Parathyroid adenoma (tissue), 2 donors: ENCODE data around the gene EPS8L1.

ENCODE experiments used
- H2AFZ ChIP-seq: fragments of 300-600 bp; sonication (generic); one replicate; pipeline ENCODE4 v1.7.0; 2017; ENCODE audit warnings: antibody characterized with exemption, mild to moderate bottlenecking
- H3K27ac ChIP-seq: fragments of 300-600 bp; sonication (generic); one replicate; pipeline ENCODE4 v1.7.0; 2017
- H3K27me3 ChIP-seq: fragments of 300-600 bp; sonication (generic); one replicate; pipeline ENCODE4 v1.7.0; 2017; ENCODE audit warnings: low read length; ENCODE audit not compliant: control insufficient read depth, insufficient read depth
- H3K36me3 ChIP-seq: fragments of 300-600 bp; sonication (generic); one replicate; pipeline ENCODE4 v1.7.0; 2017; ENCODE audit warnings: low read length; ENCODE audit not compliant: control insufficient read depth, insufficient read depth
- H3K4me1 ChIP-seq: fragments of 300-600 bp; sonication (generic); one replicate; pipeline ENCODE4 v1.7.0; 2017; ENCODE audit warnings: control low read depth
- H3K4me2 ChIP-seq: fragments of 300-600 bp; sonication (generic); one replicate; pipeline ENCODE4 v1.7.0; 2017; ENCODE audit warnings: low read length
- H3K4me3 ChIP-seq: fragments of 300-600 bp; sonication (generic); one replicate; pipeline ENCODE4 v1.7.0; 2017; ENCODE audit warnings: low read depth, low read length
- H3K79me2 ChIP-seq: fragments of 300-600 bp; sonication (generic); one replicate; pipeline ENCODE4 v1.7.0; 2017; ENCODE audit warnings: control low read depth
- H3K9ac ChIP-seq: fragments of 300-600 bp; sonication (generic); one replicate; pipeline ENCODE4 v1.7.0; 2017; ENCODE audit warnings: mild to moderate bottlenecking
- H3K9me3 ChIP-seq: fragments of 300-600 bp; sonication (generic); one replicate; pipeline ENCODE4 v1.7.0; 2017; ENCODE audit warnings: low read length; ENCODE audit not compliant: control insufficient read depth
- TF ChIP-seq, protein P1 (sequence below): fragments of 300-600 bp; sonication (generic); IDR thresholded peaks from one replicate; pipeline ENCODE4 v1.7.0; 2017; ENCODE audit warnings: antibody characterized with exemption, mild to moderate bottlenecking
- donor health status: primary hyperparathyroidism.

The EPS8L1 gene

GRCh38 chr19:55094456-55095259 is 19.0 kb downstream of the EPS8L1 start:
- no peaks in the 10 kb centered on the region for H3K27me3 ChIP-seq

GRCh38 chr19:55095260-55096060 is 19.8 kb downstream of the EPS8L1 start:
- H3K27ac ChIP-seq = no peak overlapping the region
- H3K9me3 ChIP-seq = no peaks in the 10 kb centered on the region
- H3K9ac ChIP-seq = no peak overlapping the region
- no peaks in the 10 kb centered on the region for H3K27me3 ChIP-seq
- TF ChIP-seq, protein P1, sequence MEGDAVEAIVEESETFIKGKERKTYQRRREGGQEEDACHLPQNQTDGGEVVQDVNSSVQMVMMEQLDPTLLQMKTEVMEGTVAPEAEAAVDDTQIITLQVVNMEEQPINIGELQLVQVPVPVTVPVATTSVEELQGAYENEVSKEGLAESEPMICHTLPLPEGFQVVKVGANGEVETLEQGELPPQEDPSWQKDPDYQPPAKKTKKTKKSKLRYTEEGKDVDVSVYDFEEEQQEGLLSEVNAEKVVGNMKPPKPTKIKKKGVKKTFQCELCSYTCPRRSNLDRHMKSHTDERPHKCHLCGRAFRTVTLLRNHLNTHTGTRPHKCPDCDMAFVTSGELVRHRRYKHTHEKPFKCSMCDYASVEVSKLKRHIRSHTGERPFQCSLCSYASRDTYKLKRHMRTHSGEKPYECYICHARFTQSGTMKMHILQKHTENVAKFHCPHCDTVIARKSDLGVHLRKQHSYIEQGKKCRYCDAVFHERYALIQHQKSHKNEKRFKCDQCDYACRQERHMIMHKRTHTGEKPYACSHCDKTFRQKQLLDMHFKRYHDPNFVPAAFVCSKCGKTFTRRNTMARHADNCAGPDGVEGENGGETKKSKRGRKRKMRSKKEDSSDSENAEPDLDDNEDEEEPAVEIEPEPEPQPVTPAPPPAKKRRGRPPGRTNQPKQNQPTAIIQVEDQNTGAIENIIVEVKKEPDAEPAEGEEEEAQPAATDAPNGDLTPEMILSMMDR = no peak
- H3K36me3 ChIP-seq = no peaks in the 10 kb centered on the region
- no peak overlapping the region for H3K4me3 ChIP-seq
- peaks cover 12% of the 10 kb centered on the region for H3K79me2 ChIP-seq
- H3K4me2 ChIP-seq = no peak overlapping the region
- no peak overlapping the region for H2AFZ ChIP-seq
- no peaks in the 10 kb centered on the region for H3K4me1 ChIP-seq

More at GRCh38 chr19:55094456-55095259, 19.0 kb downstream of the EPS8L1 start:
- no peak overlapping the region for H3K27ac ChIP-seq
- no peak overlapping the region for H3K4me2 ChIP-seq
- no peaks in the 10 kb centered on the region for H3K36me3 ChIP-seq
- H3K4me1 ChIP-seq = no peaks in the 10 kb centered on the region
- no peak overlapping the region for H3K9ac ChIP-seq
- no peak overlapping the region for H2AFZ ChIP-seq
- TF ChIP-seq, protein P1 = no peak
- peaks cover 6% of the 10 kb centered on the region for H3K79me2 ChIP-seq
- H3K4me3 ChIP-seq = no peak overlapping the region
- no peaks in the 10 kb centered on the region for H3K9me3 ChIP-seq

DNA sequence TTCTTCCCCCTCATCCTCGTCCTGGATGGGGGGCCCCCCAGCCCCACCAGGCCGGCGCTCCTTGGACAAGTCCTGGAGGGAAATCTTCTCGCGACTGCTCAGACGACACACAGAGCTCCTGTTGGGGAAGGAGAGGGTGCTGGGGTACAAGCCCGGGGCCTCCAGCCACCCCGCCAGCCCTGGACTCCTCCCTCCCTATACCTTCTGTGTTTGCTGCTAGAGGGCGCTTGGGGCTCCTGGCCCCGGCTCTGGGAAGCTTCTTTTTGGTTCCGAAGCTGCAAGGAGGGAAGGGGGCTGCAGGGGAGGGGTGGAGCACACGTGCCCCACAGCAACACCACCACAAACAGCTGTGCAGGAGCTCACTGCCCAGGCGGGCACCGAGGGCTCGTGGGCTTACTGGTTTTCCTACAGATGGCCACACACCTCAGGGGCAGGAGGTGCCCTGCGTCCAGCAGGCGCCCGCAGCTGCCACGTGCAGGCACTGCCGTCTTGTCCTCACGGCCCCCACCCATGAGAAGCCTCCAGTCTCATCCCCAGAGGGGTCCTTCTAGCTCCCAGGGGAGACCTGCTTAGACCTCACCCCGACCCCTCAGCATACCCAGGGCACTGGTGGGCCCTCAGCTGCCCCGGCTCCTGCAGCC is 20.5 kb downstream of the EPS8L1 start:
- H2AFZ ChIP-seq = no peak overlapping the region
- peaks cover 16% of the 10 kb centered on the region for H3K79me2 ChIP-seq
- no peaks in the 10 kb centered on the region for H3K27me3 ChIP-seq
- TF ChIP-seq, protein P1 = no peak
- no peak overlapping the region for H3K4me3 ChIP-seq
- H3K4me1 ChIP-seq = no peaks in the 10 kb centered on the region
- no peak overlapping the region for H3K9ac ChIP-seq
- H3K36me3 ChIP-seq = no peaks in the 10 kb centered on the region
- H3K4me2 ChIP-seq = no peak overlapping the region
- H3K9me3 ChIP-seq = no peaks in the 10 kb centered on the region
- H3K27ac ChIP-seq = no peak overlapping the region

DNA sequence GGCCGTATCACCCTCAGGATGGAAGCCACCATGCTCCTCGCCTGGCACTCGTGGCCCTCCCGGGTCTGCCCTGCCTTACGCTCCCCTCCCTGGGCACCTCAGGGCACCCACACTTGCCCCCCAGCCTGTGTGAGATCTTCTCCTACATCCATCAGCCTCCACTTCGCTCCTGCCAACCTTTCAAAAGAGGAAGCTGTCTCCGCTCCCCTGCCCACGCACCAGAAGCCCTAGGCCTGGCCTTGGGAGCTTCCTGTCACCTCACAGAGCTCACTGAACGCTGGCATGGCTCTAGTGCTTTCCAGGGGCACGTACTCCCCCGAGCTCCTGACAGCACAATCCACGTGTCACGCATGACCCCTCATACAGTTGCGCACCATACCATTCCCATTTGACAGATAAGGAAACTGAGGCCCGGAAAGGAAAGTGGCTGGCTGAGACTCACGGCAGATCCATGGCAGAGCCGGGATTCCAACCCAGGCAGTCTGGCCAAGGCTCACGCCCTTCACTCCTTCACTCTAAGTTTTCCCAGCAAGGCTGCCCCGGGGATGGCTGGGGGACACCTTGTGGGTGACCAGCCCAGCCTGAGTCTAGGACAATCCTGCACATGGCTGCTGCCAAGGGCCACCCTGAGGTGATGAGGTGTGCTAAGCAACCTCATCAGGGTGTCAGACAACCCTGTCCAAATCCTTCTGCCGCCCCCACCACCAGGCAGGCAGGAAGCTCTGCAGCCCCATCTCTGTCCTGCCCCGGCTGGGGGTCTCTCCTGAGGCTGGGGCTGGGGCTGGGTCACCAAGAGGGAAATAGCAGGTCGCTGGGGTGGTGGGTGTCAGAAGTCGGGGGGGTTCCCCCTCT is 22.4 kb downstream of the EPS8L1 start:
- H3K36me3 ChIP-seq = no peaks in the 10 kb centered on the region
- H3K9me3 ChIP-seq = no peaks in the 10 kb centered on the region
- no peaks in the 10 kb centered on the region for H3K27me3 ChIP-seq
- H3K4me3 ChIP-seq = no peak overlapping the region
- no peaks in the 10 kb centered on the region for H3K4me1 ChIP-seq
- H3K79me2 ChIP-seq = peaks cover 26% of the 10 kb centered on the region
- H3K27ac ChIP-seq = no peak overlapping the region
- TF ChIP-seq, protein P1 = no peak
- no peak overlapping the region for H2AFZ ChIP-seq
- no peak overlapping the region for H3K4me2 ChIP-seq
- H3K9ac ChIP-seq = no peak overlapping the region
